ENCODE data around the gene ACLY. TPM values are rescaled to one million over a fixed set of nuclear protein-coding genes. Genes with fewer than 3 reads are reported as not detected.

Gene ACLY
- polyA plus RNA-seq (2012; ENCODE audit: insufficient read depth, insufficient read length, low read depth) = 313 TPM

DNA sequence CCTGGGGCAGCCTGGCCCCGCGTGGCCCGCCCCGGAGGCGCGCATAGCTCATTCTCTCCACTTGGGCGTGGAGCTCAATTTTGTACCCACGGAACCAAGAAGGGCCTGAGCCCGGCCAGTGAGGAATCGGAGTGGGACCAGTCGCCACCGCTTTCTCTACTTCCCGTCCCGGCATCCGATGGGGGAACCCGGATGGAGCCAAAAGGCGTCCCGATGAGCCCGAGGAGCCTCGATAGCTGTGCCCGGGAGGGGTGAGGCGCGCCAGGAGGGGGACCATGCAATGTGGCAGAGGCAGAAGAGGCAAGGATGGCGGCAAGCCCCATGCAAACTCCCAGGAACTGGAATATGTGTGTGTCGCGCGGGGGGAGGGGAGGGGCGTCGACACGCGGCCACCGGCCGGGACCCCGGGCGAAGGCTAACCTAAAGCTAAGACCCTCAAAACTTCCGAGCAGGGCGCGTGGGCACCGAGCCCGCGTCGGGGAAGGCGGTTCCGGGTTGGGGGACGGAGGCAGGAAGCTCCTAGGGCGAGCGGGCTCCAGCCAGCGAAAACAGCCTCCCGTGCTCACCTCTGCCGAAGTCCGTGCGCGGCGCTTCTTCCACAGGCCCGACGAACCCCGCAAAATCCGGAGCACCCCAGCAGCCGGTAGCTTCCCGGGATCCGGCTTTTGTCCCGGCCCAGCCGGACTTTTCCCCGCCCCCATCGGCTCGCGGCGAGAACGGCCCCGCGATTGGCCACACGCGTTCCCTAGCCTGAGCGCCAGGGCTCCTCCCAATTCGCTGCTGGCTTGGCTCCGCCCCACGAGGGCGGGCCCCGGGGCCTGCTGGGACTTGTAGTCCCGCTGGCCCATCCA is at the start of gene ACLY:
Gene ACLY (minus strand): TSS at position 638 of the 851 bp plus-strand sequence. CDS start 5,078 bp downstream, outside the sequence.
- Histone ChIP-seq H3K36me3 (peaks cover 26% of the 10 kb centered on the region), H3K4me3 (ENCODE audit: low read depth, low read length) (peak within 1 kb of the TSS; percentile 95), H3K9me3 (no peaks in the 10 kb centered on the region), H3K27me3 (no peaks in the 10 kb centered on the region), H3K4me1 (peaks cover 24% of the 10 kb centered on the region)
- TF ChIP-seq, protein P1, sequence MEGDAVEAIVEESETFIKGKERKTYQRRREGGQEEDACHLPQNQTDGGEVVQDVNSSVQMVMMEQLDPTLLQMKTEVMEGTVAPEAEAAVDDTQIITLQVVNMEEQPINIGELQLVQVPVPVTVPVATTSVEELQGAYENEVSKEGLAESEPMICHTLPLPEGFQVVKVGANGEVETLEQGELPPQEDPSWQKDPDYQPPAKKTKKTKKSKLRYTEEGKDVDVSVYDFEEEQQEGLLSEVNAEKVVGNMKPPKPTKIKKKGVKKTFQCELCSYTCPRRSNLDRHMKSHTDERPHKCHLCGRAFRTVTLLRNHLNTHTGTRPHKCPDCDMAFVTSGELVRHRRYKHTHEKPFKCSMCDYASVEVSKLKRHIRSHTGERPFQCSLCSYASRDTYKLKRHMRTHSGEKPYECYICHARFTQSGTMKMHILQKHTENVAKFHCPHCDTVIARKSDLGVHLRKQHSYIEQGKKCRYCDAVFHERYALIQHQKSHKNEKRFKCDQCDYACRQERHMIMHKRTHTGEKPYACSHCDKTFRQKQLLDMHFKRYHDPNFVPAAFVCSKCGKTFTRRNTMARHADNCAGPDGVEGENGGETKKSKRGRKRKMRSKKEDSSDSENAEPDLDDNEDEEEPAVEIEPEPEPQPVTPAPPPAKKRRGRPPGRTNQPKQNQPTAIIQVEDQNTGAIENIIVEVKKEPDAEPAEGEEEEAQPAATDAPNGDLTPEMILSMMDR (IDR thresholded peaks at IDR 0.05; ENCODE audit: low read depth, low read length) = no peak
- DNase-seq = peak; percentile 99

DNA sequence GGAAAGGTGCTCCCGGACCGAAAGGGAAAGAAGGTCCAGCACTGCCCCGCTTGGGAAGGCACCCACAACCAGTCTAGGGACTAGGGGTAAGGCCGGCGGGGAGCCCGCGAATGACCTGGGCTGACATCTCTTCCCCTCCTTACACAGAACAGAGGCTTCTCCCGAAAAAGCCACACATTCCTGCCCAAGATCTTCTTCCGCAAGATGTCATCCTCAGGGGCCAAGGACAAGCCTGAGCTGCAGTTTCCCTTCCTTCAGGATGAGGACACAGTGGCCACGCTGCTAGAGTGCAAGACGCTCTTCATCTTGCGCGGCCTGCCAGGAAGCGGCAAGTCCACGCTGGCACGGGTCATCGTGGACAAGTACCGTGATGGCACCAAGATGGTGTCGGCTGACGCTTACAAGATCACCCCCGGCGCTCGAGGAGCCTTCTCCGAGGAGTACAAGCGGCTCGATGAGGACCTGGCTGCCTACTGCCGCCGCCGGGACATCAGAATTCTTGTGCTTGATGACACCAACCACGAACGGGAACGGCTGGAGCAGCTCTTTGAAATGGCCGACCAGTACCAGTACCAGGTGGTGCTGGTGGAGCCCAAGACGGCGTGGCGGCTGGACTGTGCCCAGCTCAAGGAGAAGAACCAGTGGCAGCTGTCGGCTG is 49.3 kb upstream of the ACLY start:
- H3K4me3 ChIP-seq (ENCODE audit: low read depth, low read length) = no peak overlapping the region
- H3K4me1 ChIP-seq = peaks cover 11% of the 10 kb centered on the region
- no peaks in the 10 kb centered on the region for H3K27me3 ChIP-seq
- no peak for DNase-seq
- TF ChIP-seq, protein P1 (IDR thresholded peaks at IDR 0.05; ENCODE audit: low read depth, low read length) = no peak
- H3K36me3 ChIP-seq = peaks cover 30% of the 10 kb centered on the region
- no peaks in the 10 kb centered on the region for H3K9me3 ChIP-seq

DNA sequence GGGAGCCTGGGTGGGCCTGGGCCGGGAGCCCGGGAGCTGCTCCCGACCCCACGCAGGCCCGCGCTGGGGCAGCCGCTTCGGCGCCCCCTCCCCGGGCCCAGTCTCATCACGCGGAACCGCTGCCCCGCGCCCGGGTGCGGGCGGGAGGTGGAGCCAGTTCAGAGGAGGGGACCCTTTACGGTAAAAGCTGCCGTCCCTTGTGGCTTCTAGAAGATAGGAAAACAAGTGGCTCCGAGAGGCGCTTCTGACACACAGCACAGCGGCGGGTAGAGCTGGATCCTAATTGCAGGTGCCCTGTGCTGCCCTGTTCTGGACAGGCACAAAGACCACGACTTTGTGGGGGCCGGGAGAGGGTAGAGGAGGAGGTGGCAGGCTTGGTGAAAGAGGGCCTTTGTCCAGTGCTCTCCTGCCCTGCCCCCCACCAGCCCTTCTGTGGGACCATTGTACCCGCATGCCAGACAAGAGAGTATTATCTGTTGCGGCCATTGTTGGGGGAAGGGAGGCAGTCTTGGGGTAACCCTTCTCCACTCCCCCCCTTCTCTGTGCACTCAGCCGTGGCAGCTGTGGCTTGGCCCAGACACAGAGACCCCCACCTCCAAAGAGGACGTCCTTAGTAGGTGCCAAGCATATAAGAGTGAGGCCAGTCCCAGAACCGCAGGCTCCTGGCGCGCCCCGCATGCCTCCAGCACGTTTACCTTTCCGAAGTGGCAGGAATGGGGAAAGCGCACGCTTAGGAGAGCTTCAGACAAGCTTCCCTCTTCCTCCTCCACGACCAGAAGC is 48.6 kb upstream of the ACLY start:
- no peak for DNase-seq
- TF ChIP-seq, protein P1 (IDR thresholded peaks at IDR 0.05; ENCODE audit: low read depth, low read length) = no peak
- H3K4me3 ChIP-seq (ENCODE audit: low read depth, low read length) = peak overlapping the region; percentile 84
- no peaks in the 10 kb centered on the region for H3K9me3 ChIP-seq
- H3K36me3 ChIP-seq = peaks cover 27% of the 10 kb centered on the region
- H3K4me1 ChIP-seq = peaks cover 5% of the 10 kb centered on the region
- H3K27me3 ChIP-seq = no peaks in the 10 kb centered on the region

DNA sequence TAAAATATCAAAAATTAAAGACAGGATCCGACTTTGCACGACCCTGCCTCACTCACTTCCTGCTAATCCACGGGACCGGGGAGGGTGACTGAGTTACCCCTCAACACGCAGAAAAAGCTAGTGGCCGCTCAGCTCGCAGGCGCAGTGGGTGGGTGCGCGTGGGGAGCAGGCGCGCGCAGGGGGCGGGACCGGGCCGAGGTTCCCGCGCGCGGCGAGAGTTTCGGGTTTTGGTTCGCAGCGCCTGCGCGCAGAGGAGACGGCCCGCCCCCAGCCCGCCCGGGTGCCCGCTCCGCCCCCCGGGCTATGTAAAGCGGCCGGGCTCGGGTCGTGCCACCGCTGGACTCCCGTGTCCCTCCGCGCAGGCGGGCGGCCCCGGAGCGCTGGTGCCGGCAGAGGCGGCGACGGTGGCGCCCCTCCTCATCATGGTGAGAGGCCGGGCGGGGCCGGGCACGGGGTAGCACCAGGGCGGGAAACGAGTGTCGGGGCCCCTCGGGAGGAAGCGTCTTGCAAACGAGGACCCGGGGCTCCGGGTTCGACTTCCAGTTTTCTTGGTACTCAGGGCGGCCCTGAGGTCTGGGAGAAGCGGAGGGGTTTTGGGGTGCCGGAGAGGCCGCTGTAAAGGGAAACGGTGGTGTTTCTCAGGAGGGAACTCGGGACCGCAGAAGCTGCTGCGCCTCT is 47.9 kb upstream of the ACLY start, which contains the start of gene CNP:
Gene CNP (plus strand): TSS at position 333 of the 678 bp plus-strand sequence. CDS start 90 bp downstream, at position 423.
- no peaks in the 10 kb centered on the region for H3K27me3 ChIP-seq
- no peaks in the 10 kb centered on the region for H3K9me3 ChIP-seq
- H3K4me3 ChIP-seq (ENCODE audit: low read depth, low read length) = peak within 1 kb of the TSS; percentile 84
- DNase-seq = peak; percentile 91
- H3K4me1 ChIP-seq = peaks cover 5% of the 10 kb centered on the region
- TF ChIP-seq, protein P1 (IDR thresholded peaks at IDR 0.05; ENCODE audit: low read depth, low read length) = no peak
- peaks cover 21% of the 10 kb centered on the region for H3K36me3 ChIP-seq

DNA sequence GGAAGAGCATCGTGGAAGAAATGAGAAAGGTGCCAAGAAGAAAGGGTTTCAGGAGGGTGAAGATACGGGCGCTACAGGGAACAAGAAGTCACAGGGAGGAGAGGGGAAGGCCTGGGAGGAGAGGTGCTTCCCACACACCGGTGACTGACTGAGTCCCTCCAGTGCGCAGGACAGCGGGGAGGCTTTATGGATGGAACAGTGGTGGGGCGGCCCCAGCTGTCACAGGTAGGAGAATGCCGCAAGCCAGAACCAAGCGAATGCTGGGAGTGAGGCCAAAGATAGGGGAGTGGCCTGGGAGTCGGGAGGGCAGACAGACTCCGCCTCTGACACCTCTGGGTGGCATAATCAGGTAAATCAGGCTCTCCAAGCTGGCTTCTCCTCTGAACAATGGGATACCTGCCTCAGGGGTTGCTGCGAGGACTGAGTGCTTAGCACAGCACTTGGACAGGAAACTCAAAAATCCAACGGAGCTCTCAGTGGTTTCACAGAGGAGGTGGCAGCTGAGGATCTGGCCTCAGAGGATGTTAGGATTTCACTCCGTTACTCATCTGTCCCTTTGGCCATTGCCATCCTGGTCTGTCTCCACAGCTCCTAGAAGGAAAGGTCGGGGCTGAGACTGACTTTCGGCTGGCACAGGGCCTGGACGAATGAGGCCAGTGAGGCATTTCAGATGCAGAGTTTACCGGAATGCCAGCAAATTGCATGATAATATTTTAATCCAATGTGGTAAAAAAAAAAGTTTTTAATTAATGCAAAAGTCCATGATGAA is 47.1 kb upstream of the ACLY start:
- no peaks in the 10 kb centered on the region for H3K27me3 ChIP-seq
- peak overlapping the region; percentile 84 for H3K4me3 ChIP-seq (ENCODE audit: low read depth, low read length)
- TF ChIP-seq, protein P1 (IDR thresholded peaks at IDR 0.05; ENCODE audit: low read depth, low read length) = no peak
- H3K9me3 ChIP-seq = no peaks in the 10 kb centered on the region
- peaks cover 5% of the 10 kb centered on the region for H3K4me1 ChIP-seq
- DNase-seq = no peak
- peaks cover 17% of the 10 kb centered on the region for H3K36me3 ChIP-seq
